ENCODE results near the gene TTC32. TPM values are rescaled to one million over a fixed set of nuclear protein-coding genes. Genes with fewer than 3 reads are reported as not detected.
"Not testable (repeated sequence)": the region's sequence is repeated elsewhere in the genome, so short reads cannot be mapped to it uniquely, and the experiment has no call there.

Gene TTC32
- 20.3 and 20.7 TPM in 2 replicates for total RNA-seq

- intact Hi-C loops (cut with micrococcal nuclease): loop anchor here (1.0 to 10.0 kb wide), 7 partner anchors 33 to 1341 kb away; partner anchors contain the start of genes HS1BP3, LAPTM4A, LDAH and RDH14
Observed at GRCh38 chr2:19901442-19902215, at the start of gene TTC32. Gene TTC32 (minus strand): TSS chr2:19901983. CDS start chr2:19901854, 129 bp downstream.

DNA sequence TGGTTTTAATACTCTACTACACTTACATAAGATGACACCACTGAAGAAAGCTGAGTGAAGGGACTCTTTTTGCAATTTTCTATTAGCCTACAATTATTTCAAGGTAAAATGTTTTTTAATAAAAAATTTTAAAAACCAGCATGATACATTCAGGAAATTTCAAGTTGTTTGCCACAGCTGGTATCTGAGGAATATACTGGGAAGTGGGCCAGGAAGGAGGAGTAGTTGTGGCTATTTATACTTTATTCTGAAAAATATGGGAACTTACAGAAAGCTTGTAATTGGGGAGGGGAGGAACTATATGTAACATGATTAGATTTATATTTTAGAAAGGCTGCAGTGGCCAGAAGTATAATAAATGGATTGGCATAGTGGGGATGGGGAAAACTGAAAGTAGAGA lies 47.3 kb upstream of the TTC32 start:
- intact Hi-C loops (cut with micrococcal nuclease): no loop called here

DNA sequence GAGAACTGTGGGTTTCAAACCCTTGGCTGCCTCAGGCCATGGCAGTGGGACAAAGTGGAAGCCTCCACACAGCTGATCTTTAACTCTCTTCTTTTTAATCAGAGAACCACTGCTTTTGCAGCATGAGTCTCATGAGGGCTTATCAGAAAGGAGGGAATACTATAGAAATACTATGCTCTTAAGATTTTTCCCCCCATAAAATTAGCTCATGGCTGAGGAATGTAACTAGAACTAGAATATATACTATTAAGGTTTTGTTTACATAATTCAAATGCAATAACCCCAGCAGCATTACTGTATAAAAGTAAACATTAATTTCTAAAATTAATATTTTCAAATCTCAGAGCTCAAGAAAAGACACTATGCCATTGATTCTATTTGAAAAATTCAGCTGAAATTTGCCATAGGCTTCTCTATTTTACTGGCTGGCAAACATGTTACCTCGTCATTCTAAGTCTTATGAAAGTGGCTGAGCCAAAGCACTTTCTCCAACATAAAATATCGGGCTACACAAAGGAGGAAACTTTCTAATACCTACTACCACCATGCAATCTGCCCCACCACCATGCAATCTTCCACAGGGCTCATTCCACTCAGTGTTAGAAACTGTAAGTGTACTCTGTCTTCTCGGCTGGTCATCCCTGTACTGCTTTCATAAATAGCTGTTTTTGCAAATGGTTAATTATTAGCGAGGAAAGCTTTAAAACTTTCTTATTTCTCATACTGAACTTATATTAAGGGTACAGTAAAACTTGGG lies 45.6 kb upstream of the TTC32 start:
- intact Hi-C loops (cut with micrococcal nuclease): no loop called here

GRCh38 chr2:19944205-19944845 lies 42.5 kb upstream of the TTC32 start:
- intact Hi-C loops (cut with micrococcal nuclease): no loop called here

DNA sequence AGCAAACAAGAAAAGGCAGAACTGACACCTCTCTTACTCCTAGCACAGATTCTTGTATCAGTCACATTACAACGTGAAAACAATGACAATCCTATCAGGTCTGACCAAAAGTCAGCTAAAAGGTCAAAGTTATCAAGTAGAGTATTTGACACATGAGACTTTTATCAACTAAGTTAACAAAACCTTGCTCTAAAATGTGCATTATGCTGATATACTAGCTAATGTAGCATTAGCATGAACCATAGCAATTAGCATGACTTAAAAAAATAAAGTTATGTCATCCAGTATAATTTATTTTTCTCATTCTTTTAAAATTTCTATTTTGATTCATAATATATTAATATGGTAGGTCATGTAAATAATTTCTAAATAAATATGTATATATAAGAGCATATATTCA lies 41.4 kb upstream of the TTC32 start:
- intact Hi-C loops (cut with micrococcal nuclease): no loop called here

DNA sequence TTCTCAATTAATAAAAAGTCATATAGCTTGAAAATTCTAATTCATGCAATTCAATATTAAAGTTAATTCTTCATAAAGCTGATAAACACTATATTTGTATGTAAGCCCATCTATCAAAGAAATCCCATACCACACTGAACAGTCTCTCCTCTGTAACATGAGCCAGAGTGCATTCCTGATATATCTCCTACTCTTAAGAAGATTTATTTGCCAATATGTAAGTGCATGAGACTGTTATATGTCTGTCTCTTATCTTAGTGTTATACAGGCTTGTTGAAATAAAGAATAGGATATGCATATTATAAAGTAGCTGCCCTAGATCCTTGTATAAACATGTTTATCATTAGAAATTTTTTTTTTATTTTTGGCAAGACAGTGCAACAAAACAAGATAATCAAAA lies 40.4 kb upstream of the TTC32 start:
- intact Hi-C loops (cut with micrococcal nuclease): no loop called here

DNA sequence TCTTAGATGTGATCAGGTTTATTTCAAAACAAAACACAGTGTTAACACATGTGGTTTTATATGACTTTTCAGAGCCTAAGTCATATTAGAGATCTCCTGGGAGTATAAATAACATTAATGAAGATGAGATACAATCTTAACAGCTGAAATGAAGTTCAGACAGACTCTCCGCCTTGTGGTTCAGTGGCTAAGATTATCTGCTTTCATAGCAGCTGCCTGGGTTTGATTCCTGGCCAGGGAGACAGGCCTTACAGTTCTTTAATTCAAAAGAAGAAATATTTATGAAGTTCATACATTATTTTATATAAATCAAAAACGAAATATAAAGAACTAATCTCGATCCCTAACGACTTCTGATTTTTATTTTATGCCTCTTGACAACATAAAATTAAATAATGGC lies 35.2 kb upstream of the TTC32 start:
- intact Hi-C loops (cut with micrococcal nuclease): no loop called here

- intact Hi-C loops (cut with micrococcal nuclease): no loop called here
Observed at GRCh38 chr2:19936203-19936602, 34.4 kb upstream of the TTC32 start.

GRCh38 chr2:19933351-19933981 lies 31.7 kb upstream of the TTC32 start:
- intact Hi-C loops (cut with micrococcal nuclease): no loop called here

DNA sequence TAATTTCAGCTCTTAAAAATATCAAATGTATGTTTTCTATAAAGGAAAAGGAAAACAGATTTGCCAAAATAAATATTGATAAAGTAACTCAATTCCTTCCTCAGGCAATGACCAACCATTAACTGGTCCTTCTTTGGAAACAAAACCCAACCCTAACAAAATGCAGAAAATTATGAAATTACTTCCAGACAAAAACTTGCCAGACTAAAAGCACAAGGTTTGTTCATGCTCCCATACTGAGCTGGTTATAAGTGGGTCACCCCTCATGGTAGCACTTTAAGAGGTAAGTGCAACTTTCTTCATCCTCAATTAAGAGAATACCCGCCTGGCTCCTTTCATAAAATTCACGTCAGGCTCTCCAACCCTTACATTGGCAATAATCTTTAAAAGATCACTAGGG lies 31.1 kb upstream of the TTC32 start:
- intact Hi-C loops (cut with micrococcal nuclease): no loop called here

DNA sequence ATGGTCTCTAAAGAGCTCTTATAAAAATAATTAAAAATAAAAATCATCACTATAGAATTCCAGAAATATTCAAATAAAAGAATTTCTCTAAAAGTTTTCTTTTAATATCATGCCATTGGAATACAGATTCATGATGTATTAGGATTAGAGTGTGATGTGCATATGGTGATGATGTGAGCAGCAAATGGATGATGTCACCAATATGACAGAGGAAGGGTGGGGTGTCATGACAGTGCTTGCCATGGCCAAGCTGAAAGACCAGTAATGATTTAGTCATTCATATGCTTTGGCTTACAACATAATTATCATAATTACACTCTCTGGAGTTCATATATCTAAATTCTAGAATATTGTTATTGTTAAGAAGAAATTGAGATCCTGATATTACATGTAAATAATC lies 27.4 kb upstream of the TTC32 start:
- intact Hi-C loops (cut with micrococcal nuclease): no loop called here

DNA sequence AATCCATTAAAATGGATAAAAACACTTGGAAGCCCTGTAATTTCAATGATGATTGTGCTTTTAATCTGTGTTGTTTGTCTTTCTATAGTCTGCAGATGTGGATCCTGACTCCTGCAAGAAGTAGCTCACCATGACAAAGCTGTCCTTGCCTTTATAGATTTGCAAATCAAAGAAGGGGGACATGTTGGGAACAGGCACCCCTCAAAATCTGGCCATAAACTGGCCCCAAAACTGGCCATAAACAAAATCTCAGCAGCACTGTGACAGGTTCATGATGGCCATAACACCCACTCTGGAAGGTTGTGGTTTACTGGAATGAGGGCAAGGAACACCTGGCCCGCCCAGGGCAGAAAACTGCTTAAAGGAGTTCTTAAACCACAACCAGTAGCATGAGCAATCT lies 26.0 kb upstream of the TTC32 start:
- intact Hi-C loops (cut with micrococcal nuclease): not testable (repeated sequence)

DNA sequence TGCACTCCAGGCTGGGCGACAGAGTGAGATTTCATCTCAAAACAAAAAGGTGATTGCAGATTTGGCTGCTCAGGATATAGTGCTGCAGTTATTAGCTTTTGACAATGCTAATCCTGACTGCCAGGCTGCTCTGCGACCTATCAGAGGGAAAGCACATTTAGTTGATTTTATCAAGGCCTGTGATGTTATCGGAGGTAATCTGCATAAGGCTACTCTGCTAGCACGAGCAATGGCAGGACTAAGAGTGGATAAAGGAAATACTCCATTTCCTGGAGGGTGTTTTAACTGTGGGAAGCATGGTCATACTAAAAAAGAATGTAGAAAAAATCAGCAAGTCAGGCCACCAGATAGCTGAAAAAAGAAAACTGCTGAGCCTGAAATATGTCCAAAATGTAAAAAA lies 22.7 kb upstream of the TTC32 start:
- intact Hi-C loops (cut with micrococcal nuclease): not testable (repeated sequence)

GRCh38 chr2:19922188-19922587 lies 20.4 kb upstream of the TTC32 start:
- intact Hi-C loops (cut with micrococcal nuclease): not testable (repeated sequence)

DNA sequence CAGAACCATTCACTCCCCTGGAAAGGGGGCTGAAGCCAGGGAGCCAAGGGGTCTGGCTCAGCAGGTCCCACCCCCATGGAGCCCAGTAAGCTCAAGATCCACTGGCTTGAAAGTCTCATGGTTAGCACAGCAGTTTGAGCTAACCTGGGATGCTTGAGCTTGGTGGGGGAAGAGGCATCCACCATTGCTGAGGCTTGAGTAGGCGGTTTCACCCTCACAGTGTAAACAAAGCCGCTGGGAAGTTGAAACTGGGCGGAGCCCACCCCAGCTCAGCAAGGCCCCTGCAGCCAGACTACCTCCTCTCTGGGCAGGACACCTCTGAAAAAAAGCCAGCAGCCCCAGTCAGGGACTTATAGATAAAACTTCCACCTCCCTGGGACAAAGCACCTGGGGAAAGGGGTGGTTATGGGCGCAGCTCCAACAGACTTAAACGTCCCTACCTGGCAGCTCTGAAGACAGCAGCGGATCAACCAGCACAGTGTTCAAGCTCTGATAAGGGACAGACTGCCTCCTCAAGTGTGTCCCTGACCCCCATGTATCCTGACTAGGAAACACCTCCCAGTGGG lies 14.7 kb upstream of the TTC32 start:
- intact Hi-C loops (cut with micrococcal nuclease): no loop called here

GRCh38 chr2:19914266-19914975 lies 12.6 kb upstream of the TTC32 start:
- intact Hi-C loops (cut with micrococcal nuclease): no loop called here

DNA sequence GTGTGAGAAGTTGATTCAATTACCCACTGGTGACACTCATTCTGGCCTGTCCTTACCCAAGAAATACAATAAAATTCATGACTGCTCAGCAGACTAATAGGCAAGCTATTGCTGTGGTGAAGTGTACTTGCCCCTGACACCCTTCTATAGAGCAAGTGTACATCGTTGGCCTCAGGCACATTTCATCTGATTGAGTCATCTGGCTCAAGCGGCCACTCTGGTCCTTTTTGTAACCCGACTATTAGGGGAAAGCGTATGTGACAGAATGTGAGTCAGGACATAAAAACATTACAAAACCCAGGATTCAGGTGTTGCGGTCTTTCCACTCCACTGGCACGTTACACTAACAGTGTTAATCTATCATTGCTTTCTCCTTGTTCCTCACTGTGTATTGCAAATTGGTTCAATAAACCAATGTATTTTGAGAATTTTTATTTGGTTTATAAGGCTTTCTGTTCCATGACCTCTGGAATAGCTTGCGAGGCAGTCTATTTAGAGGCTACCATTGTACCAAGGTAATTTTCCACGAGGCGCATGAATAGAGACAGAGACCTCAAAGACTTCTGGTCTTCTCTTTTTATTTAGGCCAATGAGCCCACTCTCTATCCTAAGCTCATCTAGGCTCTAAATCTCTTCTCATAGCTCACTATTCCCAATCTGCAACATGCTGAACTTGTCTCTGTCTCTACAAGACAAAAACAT lies 10.2 kb upstream of the TTC32 start:
- intact Hi-C loops (cut with micrococcal nuclease): no loop called here

GRCh38 chr2:19902216-19902740 lies 495 bp upstream of the TTC32 start:
- intact Hi-C loops (cut with micrococcal nuclease): loop anchor here (1.0 to 10.0 kb wide), 4 partner anchors 34 to 923 kb away; partner anchors contain the start of genes LDAH and WDR35

GRCh38 chr2:19900931-19901441 lies 797 bp downstream of the TTC32 start:
- intact Hi-C loops (cut with micrococcal nuclease): loop anchor here (1.0 to 10.0 kb wide), 6 partner anchors 9 to 1341 kb away; partner anchors contain the start of genes HS1BP3, LAPTM4A, LDAH and RDH14
